DOHH2 (cell line): ENCODE data around the gene KIAA1328.

Experiments used
- CTCF ChIP-seq: fragments of 200-600 bp; sonication (generic); IDR thresholded peaks from one replicate; pipeline ENCODE4 v1.5.1; 2014; ENCODE audit warnings: antibody characterized with exemption, mild to moderate bottlenecking, low read depth, low read length; ENCODE audit not compliant: poor library complexity, severe bottlenecking
- EZH2phosphoT487 ChIP-seq: fragments of 200-600 bp; sonication (generic); IDR thresholded peaks from 2 replicates; pipeline ENCODE4 v1.6.1; 2017; ENCODE audit warnings: borderline replicate concordance, mild to moderate bottlenecking, antibody characterized with exemption, low read length, moderate library complexity, mixed read lengths

GRCh38 chr18:37252342-37252741 lies 423.4 kb downstream of the KIAA1328 start:
- TF ChIP-seq CTCF, result no peak
- no peak for TF ChIP-seq EZH2phosphoT487
